Brain microvascular endothelial cell (primary cell): ENCODE data around the gene STAC3.
"Not testable (repeated sequence)": the region's sequence is repeated elsewhere in the genome, so short reads cannot be mapped to it uniquely, and the experiment has no call there.

Experiments used
- DNase-seq: peaks from one replicate; pipeline ENCODE4 v3.0.0-alpha.2; 2020
- H3K27ac ChIP-seq: fragments of 250-450 bp; sonication (Bioruptor Pico); 2 replicates; pipeline ENCODE4 v1.5.1; 2020; ENCODE audit warnings: mild to moderate bottlenecking, moderate library complexity
- H3K27me3 ChIP-seq: fragments of 250-450 bp; sonication (Bioruptor Pico); replicated peaks from 2 replicates; pipeline ENCODE4 v1.5.1; 2020; ENCODE audit warnings: mild to moderate bottlenecking
- H3K36me3 ChIP-seq: fragments of 250-450 bp; sonication (Bioruptor Pico); replicated peaks from 2 replicates; pipeline ENCODE4 v1.5.1; 2020; ENCODE audit warnings: mild to moderate bottlenecking
- H3K4me3 ChIP-seq: 2 replicates; pipeline ENCODE4 v1.5.1; 2011; ENCODE audit warnings: low read depth, mild to moderate bottlenecking, control low read depth, low read length, moderate library complexity
- in situ Hi-C: cut with HindIII; loops from 2 replicates; pipeline ENCODE4 v1.10.0; 2017; ENCODE audit warnings: low sequenced_read_pairs, low pct_ligation_motif_present
- TF ChIP-seq, protein P1 (sequence below): IDR thresholded peaks from 2 replicates; pipeline ENCODE4 v1.5.1; 2011; ENCODE audit warnings: low read depth, mild to moderate bottlenecking, moderate library complexity, low read length, control low read depth, inconsistent platforms; ENCODE audit errors: missing control alignments

Gene STAC3

DNA sequence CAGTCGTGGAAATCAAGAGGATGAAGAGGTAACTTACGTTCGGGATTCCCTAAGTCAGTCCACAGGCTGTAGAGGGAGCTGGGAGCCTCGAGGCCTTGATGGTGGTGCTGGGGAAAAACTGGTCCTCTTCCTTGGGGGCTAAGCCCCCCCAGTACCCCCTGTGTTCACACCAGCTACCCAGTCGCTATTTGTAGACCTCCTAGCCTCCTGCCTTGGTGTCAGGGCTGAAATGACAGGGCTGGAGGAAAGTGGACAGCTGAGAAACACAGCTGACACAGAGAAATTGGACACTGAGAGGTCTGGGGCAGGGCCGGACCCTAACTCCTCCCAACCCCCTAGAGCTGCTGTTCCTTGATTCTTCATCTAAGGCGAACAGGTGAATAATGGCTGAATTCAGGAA is at the start of gene STAC3:
TSS of gene STAC3 (minus strand) at position 232 of the 400 bp plus-strand sequence. CDS start 1,551 bp downstream, outside the sequence.
- TF ChIP-seq, protein P1, sequence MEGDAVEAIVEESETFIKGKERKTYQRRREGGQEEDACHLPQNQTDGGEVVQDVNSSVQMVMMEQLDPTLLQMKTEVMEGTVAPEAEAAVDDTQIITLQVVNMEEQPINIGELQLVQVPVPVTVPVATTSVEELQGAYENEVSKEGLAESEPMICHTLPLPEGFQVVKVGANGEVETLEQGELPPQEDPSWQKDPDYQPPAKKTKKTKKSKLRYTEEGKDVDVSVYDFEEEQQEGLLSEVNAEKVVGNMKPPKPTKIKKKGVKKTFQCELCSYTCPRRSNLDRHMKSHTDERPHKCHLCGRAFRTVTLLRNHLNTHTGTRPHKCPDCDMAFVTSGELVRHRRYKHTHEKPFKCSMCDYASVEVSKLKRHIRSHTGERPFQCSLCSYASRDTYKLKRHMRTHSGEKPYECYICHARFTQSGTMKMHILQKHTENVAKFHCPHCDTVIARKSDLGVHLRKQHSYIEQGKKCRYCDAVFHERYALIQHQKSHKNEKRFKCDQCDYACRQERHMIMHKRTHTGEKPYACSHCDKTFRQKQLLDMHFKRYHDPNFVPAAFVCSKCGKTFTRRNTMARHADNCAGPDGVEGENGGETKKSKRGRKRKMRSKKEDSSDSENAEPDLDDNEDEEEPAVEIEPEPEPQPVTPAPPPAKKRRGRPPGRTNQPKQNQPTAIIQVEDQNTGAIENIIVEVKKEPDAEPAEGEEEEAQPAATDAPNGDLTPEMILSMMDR = no peak
- Histone ChIP-seq H3K27me3 (no peaks in the 10 kb centered on the region), H3K36me3 (no peaks in the 10 kb centered on the region), H3K4me3 (no peak within 1 kb of the TSS), H3K27ac (no peak within 1 kb of the TSS)
- no peak for DNase-seq
- in situ Hi-C loops = no loop called here

DNA sequence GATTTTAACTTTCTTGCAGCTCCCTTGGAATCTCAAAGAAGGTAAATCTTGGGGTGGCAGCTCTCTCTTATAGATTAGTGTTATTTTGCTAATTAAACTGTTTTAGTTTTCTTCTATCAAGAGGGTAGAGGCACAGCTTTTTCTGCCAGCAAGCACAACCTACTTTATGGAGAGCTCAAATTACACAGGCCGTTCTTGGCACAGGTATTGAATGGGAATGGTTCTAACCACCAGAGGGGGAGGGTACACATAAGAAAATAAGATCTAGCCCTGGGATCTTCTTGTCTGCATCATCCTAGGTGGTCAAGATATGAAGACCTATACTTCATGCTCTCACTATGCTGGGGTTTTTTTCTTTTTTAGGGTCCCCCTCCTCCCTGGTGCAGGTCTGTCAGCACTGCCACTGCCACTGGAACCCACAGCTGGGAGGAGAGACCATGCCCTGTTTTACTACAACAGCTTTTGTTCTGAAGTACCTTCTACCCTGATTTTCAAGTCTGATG is 48.6 kb upstream of the STAC3 start:
- Histone ChIP-seq H3K4me3 (no peak overlapping the region), H3K27ac (no peak overlapping the region), H3K36me3 (peaks cover 11% of the 10 kb centered on the region), H3K27me3 (no peaks in the 10 kb centered on the region)
- in situ Hi-C loops = no loop called here
- TF ChIP-seq, protein P1 = no peak
- no peak for DNase-seq

DNA sequence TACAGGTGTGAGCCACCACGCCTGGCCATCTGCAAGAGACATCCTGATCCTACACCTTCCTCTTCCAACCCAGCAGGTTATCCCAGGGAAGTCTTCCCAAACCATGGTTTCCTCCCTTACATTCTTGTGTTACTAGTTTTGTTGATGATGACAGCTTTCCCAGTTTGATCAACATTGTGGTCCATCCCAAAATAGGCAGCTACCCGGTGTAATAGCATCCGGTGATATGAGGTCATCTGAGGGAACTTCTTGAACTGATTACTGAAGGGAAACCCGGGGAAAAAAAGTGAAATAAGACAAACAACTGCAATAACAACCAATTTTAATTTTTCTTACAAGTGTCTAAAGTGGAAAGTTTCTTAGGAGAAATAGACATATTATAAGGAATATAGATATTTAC is 45.3 kb upstream of the STAC3 start:
- in situ Hi-C loops = no loop called here
- TF ChIP-seq, protein P1 = no peak

DNA sequence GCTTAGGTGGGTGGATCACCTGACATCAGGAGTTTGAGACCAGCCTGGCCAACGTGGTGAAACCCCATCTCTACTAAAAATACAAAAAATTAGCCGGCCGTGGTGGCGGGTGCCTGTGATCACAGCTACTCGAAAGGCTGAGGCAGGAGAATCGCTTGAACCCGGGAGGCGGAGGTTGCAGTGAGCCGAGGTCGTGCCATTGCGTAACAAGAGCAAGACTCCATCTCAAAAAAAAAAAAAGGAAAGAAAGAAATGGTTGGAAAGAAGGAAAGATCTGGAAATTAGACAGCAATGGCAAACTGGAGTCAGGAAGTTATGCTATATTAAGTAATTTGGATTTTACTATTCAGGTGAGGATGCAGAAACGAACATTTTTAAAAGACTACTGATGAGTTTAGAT is 31.1 kb upstream of the STAC3 start:
- H3K27ac ChIP-seq, DNase-seq, H3K4me3 ChIP-seq, H3K27me3 ChIP-seq, in situ Hi-C loops, H3K36me3 ChIP-seq: not testable (repeated sequence)

More for the DNA sequence above, 45.3 kb upstream of the STAC3 start:
- H3K27ac ChIP-seq = no peak overlapping the region
- DNase-seq = no peak
- peaks cover 17% of the 10 kb centered on the region for H3K36me3 ChIP-seq
- H3K27me3 ChIP-seq = no peaks in the 10 kb centered on the region
- no peak overlapping the region for H3K4me3 ChIP-seq

DNA sequence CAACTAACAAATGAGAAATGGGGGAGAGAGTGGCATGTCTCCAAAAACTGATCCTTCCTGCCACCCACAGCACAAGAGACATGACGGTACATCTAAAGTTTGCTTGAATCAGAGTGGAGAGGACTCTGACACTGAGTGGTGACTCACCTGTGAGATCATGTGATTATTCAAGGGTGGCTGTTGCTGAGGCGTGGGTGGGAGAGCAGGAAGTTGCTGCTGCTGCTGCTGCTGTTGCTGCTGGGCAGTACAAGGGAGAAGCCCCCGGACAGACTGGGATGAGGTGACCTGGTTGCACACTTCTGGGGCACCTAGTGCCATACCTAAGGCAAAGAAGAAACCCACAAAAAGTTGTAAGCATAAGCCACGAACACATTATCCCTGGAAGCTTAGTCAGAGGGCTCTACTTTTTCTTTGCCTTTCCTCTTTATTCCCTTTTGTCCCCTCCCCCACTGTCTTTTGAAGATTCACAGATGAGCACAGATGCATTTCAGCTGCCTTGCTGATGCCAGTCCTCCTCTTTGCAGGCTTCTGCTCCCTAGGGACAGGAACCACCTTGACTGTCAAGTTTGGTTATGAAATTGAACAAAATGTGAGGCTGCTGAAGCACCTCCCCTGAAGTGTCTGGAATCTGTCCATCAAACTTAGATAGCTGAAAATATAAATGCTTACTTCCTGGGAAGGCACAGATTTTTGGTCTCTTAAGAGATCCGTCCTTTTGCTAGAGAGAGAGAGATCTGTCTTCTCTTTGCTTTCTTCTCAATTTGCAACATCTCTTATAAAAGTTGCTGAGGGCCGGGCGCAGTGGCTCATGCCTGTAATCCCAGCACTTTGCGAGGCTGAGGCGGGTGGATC is 29.4 kb upstream of the STAC3 start:
- in situ Hi-C loops = no loop called here
- peak overlapping the region; percentile 26 for H3K4me3 ChIP-seq
- H3K27me3 ChIP-seq = no peaks in the 10 kb centered on the region
- peak; percentile 96 for DNase-seq
- TF ChIP-seq, protein P1 = no peak
- peaks cover 2% of the 10 kb centered on the region for H3K36me3 ChIP-seq
- H3K27ac ChIP-seq = peak overlapping the region; percentile 74

DNA sequence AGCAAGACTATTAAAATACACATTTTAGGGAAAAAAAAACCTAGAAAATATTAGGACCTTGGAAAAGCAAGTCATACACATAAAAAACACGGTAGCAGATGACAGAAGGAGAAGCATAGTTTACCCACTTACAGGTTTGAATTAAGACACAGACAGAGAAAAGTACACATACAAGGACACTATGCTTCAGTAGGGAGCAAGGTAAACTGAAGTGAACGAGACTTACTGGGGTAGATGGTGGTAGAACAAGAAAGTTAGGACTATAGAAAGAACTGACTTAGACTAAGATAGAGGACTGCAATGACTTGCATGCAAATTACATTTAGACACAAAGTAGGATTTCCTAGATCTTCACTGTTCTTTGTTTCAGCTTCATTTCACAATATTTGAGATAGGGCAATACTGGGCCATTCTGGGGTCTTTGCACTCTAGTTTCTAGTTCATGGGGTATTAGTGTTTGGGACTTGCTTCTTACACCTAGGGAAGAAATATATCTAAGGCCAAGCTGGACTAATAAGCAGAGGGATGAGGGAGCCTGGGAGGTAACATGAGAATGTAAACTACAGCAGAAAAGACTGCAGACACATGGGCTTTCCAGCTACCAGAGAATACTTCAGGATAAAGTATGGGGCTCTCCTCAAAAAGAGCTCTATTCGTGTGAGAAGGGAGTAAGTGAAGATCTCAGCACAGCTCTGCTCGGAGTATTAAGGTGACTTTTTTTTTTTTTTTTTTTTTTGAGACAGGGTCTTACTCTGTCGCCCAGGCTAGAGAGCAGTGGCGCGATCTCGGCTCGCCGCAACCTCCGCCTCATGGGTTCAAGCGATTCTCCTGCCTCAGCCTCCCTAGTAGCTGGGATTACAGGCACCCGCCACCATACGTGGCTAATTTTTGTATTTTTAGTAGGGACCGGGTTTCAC is 27.7 kb upstream of the STAC3 start:
- Histone ChIP-seq H3K27me3 (no peaks in the 10 kb centered on the region), H3K27ac (no peak overlapping the region), H3K36me3 (peaks cover 2% of the 10 kb centered on the region), H3K4me3 (no peak overlapping the region)
- TF ChIP-seq, protein P1 = no peak
- DNase-seq = no peak
- in situ Hi-C loops = no loop called here
